ENCODE results near the gene PLSCR4.

DNA sequence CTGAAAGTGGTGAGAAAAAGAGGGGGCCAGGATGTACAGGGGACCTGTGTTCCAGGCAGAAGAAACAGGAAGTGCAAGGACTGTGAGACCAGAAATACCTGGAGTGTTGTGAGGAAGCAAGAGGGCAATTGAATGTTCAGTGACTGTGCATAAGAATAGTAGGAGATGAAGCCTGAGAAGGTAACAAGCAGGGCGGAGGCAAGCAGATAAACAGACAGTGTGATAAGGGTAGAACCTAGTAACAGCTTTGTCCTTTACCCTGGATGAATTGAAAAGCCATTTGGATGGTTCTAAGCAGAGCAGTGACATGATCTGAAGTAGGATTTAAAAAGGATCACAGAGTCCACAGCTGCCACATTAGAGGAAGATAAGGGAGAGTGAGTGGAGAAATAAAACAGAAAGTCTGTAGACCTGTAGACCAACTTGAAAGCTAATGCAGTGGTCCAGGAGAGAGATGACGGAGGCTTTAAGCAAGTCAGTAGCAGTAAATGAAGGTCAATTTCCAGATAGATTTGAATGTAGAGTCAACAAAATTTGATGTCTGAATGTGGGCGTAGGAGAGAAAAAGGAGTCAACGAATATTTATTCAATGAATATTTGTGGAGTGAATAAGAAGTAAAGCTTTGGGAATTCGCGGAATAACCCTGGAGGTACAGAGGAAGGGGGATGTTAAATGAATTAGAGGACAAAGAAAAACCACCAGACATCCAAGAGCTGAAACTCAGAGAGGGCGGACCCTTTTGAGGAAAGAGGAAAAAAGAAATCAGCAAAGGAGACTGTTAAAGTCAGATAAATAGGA, 85.7 kb downstream of the PLSCR4 start:
- TF ChIP-seq, protein P1, sequence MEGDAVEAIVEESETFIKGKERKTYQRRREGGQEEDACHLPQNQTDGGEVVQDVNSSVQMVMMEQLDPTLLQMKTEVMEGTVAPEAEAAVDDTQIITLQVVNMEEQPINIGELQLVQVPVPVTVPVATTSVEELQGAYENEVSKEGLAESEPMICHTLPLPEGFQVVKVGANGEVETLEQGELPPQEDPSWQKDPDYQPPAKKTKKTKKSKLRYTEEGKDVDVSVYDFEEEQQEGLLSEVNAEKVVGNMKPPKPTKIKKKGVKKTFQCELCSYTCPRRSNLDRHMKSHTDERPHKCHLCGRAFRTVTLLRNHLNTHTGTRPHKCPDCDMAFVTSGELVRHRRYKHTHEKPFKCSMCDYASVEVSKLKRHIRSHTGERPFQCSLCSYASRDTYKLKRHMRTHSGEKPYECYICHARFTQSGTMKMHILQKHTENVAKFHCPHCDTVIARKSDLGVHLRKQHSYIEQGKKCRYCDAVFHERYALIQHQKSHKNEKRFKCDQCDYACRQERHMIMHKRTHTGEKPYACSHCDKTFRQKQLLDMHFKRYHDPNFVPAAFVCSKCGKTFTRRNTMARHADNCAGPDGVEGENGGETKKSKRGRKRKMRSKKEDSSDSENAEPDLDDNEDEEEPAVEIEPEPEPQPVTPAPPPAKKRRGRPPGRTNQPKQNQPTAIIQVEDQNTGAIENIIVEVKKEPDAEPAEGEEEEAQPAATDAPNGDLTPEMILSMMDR (IDR thresholded peaks at IDR 0.05), result no peak
- TF ChIP-seq POLR2A (IDR thresholded peaks at IDR 0.05) (no peak), POLR2AphosphoS5 (IDR thresholded peaks at IDR 0.05) (no peak)
